HL-60 (cell line): ENCODE results near the gene MSH3.

Experiments used
- CTCF ChIP-seq: IDR thresholded peaks from one replicate; pipeline ENCODE4 v1.5.1; 2011; ENCODE audit warnings: low read length, control low read depth, inconsistent platforms; ENCODE audit not compliant: insufficient read depth
- GABPA ChIP-seq: IDR thresholded peaks from 2 replicates; pipeline ENCODE4 v1.6.1; 2012; ENCODE audit warnings: low read depth
- POLR2AphosphoS5 ChIP-seq: IDR thresholded peaks from 2 replicates; pipeline ENCODE4 v1.6.1; 2012; ENCODE audit warnings: low read depth
- REST ChIP-seq: IDR thresholded peaks from 2 replicates; pipeline ENCODE4 v1.6.1; 2012; ENCODE audit warnings: low read depth; ENCODE audit not compliant: insufficient replicate concordance
- SPI1 ChIP-seq: IDR thresholded peaks from 2 replicates; pipeline ENCODE4 v1.6.1; 2012; ENCODE audit warnings: low read depth, mild to moderate bottlenecking, borderline replicate concordance

- no peak for TF ChIP-seq CTCF
- TF ChIP-seq POLR2AphosphoS5 = no peak
- no peak for TF ChIP-seq REST
- no peak for TF ChIP-seq GABPA
- no peak for TF ChIP-seq SPI1
Observed at GRCh38 chr5:80712919-80713318, 58.5 kb downstream of the MSH3 start.
